Kidney capillary endothelial cell (primary cell): ENCODE data around the gene DDAH1.

Source experiments
- DNase-seq: peaks from one replicate; pipeline ENCODE4 v3.0.0-alpha.2; 2018; ENCODE audit warnings: low spot score

DDAH1 gene

GRCh38 chr1:85393490-85393889, 71.5 kb downstream of the DDAH1 start:
- DNase-seq, result no peak

DNA sequence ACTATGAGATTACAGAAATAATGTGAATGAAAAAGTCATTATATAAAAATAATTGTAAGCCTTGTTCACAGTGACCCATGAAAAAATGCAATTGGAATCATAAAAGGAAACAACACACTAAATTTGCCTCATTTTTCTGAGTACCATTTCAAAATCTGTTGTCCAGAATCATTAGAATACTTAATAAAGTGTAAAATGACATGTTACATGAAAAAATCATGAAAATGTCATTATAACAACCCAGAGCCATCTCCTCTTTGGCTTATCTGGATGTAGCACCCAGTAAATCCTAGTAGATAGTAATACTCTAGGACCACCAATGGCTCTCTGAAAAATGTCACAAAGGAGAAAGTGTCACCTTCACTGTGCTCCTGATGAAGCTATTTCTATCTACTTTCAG, 76.5 kb downstream of the DDAH1 start:
- no peak for DNase-seq

GRCh38 chr1:85387781-85388180, 77.2 kb downstream of the DDAH1 start:
- DNase-seq, result no peak

- no peak for DNase-seq
Measured at GRCh38 chr1:85386068-85386722, 78.8 kb downstream of the DDAH1 start.

DNA sequence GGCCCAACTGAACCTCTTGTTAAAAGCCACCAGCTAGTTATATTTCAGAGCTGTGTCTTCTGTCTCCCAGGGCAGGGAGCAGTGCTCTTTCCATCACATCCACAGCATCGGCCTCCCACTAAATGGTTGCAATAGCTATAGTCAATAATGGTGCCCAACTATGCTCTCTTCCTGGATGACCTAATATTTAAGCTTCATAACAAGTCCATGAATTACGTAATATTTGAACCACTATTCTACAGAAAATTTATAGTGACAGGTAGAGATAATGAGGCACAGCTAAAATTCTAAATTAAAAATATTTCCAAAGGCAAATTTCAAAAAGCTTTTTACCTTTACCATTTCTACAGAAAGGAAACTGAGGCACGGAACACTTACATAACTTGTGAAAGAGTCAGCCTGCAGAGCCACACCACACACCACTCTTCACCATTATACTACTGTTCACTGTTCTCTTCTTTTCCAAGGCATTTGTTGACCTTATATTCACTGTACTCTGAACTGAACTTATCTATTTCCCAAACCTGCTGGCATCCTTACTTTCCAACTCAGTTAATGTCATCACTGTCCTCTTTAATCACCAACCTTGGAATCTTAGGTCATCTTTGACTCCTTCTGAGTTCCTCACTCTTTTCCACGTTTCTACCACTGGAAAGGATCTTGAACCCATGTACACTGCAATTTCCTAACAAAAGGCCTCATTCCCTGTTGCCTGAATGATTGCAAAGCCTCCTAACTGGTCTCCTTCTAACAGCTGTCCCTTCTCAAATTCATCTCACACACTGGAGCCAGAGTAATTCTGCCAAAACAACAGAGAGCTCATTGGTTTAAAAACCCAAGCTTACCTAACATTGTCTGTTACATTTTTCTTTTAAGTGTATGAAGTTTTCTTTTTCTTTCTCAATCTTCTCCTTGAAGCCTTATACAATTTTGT, 85.5 kb downstream of the DDAH1 start:
- no peak for DNase-seq

DNA sequence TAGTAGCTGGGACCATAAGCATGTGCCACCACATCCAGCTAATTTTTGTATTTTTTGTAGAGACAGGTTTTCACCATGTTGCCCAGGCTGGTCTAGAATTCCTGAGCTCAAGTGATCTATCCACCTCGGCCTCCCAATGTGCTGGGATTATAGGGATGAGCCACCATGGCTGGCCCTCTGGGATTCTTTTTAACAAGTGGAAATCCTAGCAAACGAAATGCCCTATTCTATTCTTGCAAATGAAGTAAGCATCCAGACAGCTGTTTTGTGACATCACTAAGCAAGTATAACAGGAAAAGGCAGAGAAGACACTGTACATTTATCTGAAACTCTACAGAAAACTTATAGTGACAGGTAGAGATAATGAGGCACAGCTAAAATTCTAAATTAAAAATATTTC, 86.4 kb downstream of the DDAH1 start:
- DNase-seq, result no peak

- no peak for DNase-seq
Measured at GRCh38 chr1:85376356-85376755, 88.6 kb downstream of the DDAH1 start.

DNA sequence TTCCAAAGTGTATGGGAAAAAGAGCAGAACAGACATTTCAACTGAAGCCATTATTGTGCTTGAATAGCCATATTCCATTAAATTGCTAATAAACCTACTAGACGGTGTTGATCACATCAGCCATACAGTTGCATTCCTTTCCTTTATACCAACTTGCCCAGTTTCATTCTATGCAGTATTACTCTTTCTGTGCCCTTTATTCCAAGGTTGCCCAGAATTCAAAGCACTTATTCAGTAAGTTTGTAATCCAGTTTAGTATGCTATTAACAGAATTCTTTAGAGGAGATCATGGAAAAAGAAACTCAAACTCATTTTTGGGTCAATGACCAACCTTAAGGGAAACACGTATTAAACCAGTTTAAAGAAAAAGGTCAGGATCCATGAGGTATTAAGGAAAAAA, 89.5 kb downstream of the DDAH1 start:
- DNase-seq, result no peak

DNA sequence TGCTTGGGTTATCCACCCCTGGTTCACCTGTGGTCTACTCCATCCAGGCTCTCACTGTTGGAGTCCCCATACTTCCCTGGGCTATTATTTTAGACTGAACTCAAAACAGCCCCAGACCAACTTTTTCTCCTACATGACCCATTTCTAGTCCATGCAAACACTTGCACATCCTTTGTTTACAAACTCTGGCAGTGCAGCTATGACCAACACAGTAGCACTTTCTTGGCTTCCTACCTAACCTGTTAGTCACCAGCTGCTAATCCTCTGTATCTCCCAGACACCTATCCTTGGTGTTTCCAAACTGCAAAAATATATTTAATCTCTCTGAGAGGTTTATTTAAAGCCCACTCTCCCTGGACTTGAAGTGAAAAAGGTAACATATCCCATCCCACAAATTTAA, 90.8 kb downstream of the DDAH1 start:
- peak; percentile 47 for DNase-seq

DNA sequence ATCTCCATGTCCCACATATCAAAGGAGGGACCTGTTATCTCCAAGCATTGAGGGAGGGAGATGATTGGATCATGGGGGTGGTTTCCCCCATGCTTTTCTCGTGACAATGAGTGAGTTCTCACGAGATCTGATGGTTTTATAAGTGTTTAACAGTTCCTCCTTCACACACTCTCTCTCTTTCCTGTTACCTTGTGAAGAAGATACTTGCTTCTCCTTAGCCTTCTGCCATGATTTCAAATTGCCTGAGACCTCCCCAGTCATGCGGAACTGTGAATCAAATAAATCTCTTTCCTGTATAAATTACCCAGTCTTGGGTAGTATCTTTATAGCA, 91.6 kb downstream of the DDAH1 start:
- DNase-seq, result no peak

- DNase-seq, result no peak
Measured at GRCh38 chr1:85372683-85373377, 92.1 kb downstream of the DDAH1 start.

GRCh38 chr1:85371021-85371420, 93.9 kb downstream of the DDAH1 start:
- DNase-seq, result no peak

GRCh38 chr1:85368073-85368770, 96.7 kb downstream of the DDAH1 start:
- no peak for DNase-seq

DNA sequence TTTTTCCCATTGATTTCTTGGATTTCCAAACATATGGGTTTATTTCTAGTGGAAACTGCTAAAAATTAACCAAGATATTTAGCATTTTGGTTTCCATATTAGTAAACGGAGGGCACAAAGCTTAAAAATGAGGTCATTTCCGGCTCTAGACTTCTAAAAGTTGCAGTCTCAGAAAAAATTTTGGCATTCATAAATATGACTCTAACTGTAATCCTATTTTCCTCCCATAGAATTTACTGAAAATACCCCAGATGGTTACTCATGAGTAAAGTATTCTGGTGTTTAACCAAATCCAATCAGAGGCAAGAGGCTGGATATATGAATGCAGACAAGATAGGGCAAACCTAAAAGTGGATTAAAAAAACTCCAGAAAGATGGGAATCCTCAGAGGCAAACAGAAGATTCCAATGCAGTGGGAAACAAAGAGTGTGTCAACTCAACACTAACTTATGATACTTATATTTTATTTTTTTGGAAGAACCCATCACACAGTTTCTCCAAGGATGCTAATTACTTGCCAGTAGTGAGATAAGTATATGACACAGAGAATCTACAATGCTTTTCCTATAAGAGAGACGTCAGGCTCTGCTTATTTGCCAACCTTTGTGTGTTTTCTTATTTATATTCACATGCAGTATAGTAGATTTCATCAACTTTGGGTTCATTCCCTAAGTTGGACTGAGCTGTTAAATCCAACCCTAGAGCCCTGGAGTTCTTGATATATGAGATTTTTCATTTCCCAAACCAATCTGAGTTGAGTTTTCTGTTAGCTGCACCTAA, 98.4 kb downstream of the DDAH1 start:
- peak; percentile 83 for DNase-seq

DNA sequence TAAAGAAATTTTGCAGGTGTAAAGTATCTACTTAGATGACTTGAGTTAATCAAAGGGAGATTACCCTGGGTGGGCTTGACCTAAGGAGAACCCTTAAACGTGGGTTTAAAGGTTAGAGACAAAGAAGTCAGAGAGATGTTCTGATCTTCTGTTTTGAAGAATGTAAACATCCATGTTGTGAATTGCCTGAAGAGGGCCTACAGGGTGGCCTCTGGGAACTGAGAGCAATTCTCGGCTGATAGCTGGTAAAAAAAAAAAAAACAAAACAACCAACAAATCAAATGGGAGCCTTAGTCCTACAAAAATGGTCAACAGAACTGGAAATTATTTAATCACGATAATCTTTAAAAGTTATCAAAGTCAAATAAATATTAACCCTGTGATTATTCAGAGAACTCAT, 99.1 kb downstream of the DDAH1 start:
- DNase-seq, result no peak

DNA sequence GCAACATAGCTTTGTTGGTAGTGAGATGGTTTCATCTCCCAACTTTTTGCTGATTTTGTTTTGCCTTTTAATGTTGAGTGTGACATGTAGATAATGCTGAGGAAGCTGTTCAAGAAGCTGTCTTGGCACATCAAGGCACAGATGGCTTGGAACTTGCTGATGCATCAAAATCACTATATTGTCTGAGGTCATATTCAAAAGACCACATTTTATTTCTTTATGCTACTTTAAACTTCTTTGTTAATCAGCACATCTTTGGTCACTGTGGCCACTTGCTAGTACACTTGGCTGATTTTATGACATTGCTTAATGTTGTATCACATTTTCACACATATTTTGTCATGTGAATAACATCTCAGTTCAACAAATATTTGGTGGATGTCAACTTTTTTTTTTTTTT, 101.4 kb downstream of the DDAH1 start:
- DNase-seq, result no peak

GRCh38 chr1:85363092-85363491, 101.9 kb downstream of the DDAH1 start:
- DNase-seq, result no peak

DNA sequence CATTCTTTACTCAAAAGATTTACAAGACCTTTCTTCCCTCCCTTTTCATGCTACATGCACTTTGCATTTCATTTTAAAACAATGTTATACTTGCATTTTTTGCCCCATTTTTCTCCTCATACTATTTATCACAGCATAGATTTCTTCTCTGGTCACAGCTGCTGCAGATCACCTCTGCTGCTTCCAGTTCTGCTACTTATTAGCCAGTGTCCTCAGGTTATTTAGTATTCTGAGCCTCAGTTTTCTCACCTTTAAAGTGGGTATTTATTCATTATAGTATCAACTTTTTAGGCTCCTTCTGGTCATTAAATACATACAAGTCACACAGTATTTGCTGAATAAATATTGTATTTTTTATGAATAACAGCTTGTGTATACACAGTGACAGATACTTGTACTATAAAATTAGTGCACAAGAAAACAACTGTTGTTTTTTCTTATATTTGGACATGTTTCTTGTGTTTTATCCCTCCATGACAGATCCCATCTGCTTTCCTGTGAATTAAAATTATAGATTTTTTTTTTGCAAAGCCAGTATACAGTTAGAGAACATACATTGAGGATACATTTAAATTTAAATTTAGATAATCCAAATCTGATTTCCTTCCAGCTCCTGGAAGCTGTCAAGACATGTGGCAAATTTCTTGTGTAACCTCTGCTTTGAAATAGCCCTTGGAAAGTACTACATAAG, 103.2 kb downstream of the DDAH1 start:
- no peak for DNase-seq

DNA sequence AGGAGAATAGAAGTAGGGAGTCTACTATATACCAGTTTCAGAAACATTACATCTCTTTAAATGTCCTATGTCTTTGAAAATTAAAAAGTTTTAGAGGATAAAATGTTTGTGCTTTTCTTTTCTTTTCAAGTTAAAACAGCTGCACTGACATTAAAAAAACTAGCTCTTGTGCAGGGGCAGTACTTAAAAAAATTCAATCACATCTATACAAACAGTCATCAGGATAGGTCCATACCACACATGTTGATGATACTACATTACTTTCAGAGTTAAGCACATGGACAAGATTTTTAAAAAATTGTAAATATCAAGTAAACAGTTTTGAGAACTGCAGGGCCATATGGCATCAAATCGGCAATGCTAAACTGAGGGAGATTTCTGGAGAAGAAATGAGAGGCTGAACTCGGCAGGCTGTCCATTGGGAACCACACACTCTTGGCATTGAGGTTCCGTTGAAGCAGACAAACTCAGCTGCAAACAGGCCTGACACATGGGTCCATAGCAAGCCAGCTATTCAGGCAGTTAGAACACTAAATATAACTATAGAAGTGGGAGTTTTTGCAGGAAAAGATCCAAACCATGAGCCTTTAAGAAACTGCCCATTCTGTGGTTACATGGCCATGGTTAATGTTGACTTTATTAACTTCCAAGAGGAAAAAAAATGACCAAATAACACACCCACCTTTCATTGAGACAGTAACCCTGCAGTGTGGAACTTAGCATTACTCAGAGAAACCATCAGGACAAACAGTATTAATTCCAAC, 104.0 kb downstream of the DDAH1 start:
- no peak for DNase-seq
